HUES6 (cell line): ENCODE measurements around the gene MBP.

Experiments
- H3K27ac ChIP-seq: 2 replicates; pipeline ENCODE4 v1.7.0; 2013; ENCODE audit warnings: low read depth, mild to moderate bottlenecking, low read length, inconsistent platforms
- H3K27me3 ChIP-seq: 2 replicates; pipeline ENCODE4 v1.6.1; 2013; ENCODE audit warnings: low read length; ENCODE audit not compliant: control insufficient read depth, insufficient read depth
- H3K36me3 ChIP-seq: 2 replicates; pipeline ENCODE4 v1.6.1; 2013; ENCODE audit warnings: low read length; ENCODE audit not compliant: control insufficient read depth, insufficient read depth
- H3K4me1 ChIP-seq: 2 replicates; pipeline ENCODE4 v1.6.1; 2013; ENCODE audit warnings: low read length; ENCODE audit not compliant: control insufficient read depth, insufficient read depth
- H3K4me3 ChIP-seq: 2 replicates; pipeline ENCODE4 v1.5.1; 2013; ENCODE audit warnings: low read depth, low read length
- H3K9ac ChIP-seq: one replicate; pipeline ENCODE4 v1.6.1; 2013; ENCODE audit warnings: mild to moderate bottlenecking, low read length
- H3K9me3 ChIP-seq: 2 replicates; pipeline ENCODE4 v1.6.1; 2013; ENCODE audit warnings: low read depth, low read length; ENCODE audit not compliant: control insufficient read depth, insufficient read depth

The MBP gene

GRCh38 chr18:77164763-77165485 is 32.3 kb upstream of the MBP start:
- Histone ChIP-seq H3K27ac (no peak overlapping the region), H3K4me3 (no peak overlapping the region), H3K9me3 (no peaks in the 10 kb centered on the region), H3K9ac (no peak overlapping the region), H3K27me3 (0 out of 2 replicates have a peak, but pooled peaks cover 3% of the 10 kb centered on the region), H3K36me3 (no peaks in the 10 kb centered on the region), H3K4me1 (peaks cover 25% of the 10 kb centered on the region)

- peaks cover 3% of the 10 kb centered on the region for H3K9me3 ChIP-seq
- H3K27ac ChIP-seq: no peak overlapping the region
- H3K27me3 ChIP-seq: 0 out of 2 replicates have a peak, but pooled peaks cover 3% of the 10 kb centered on the region
- H3K9ac ChIP-seq: no peak overlapping the region
- no peaks in the 10 kb centered on the region for H3K36me3 ChIP-seq
- peaks cover 25% of the 10 kb centered on the region for H3K4me1 ChIP-seq
- no peak overlapping the region for H3K4me3 ChIP-seq
Observed at GRCh38 chr18:77164026-77164425, 31.4 kb upstream of the MBP start.

- 0 out of 2 replicates have a peak, but pooled peaks cover 3% of the 10 kb centered on the region for H3K27me3 ChIP-seq
- no peak overlapping the region for H3K4me3 ChIP-seq
- H3K27ac ChIP-seq: no peak overlapping the region
- peaks cover 11% of the 10 kb centered on the region for H3K9me3 ChIP-seq
- H3K36me3 ChIP-seq: no peaks in the 10 kb centered on the region
- H3K9ac ChIP-seq: no peak overlapping the region
- peaks cover 20% of the 10 kb centered on the region for H3K4me1 ChIP-seq
Observed at GRCh38 chr18:77162580-77162979, 30.0 kb upstream of the MBP start.

- H3K9ac ChIP-seq: no peak overlapping the region
- no peak overlapping the region for H3K4me3 ChIP-seq
- H3K27me3 ChIP-seq: 0 out of 2 replicates have a peak, but pooled peaks cover 3% of the 10 kb centered on the region
- H3K27ac ChIP-seq: no peak overlapping the region
- peaks cover 11% of the 10 kb centered on the region for H3K9me3 ChIP-seq
- peaks cover 16% of the 10 kb centered on the region for H3K4me1 ChIP-seq
- no peaks in the 10 kb centered on the region for H3K36me3 ChIP-seq
Observed at GRCh38 chr18:77161961-77162360, 29.4 kb upstream of the MBP start.

- Histone ChIP-seq H3K9ac (no peak overlapping the region), H3K4me3 (no peak overlapping the region), H3K4me1 (peaks cover 16% of the 10 kb centered on the region), H3K9me3 (peaks cover 11% of the 10 kb centered on the region), H3K27ac (no peak overlapping the region), H3K36me3 (no peaks in the 10 kb centered on the region), H3K27me3 (0 out of 2 replicates have a peak, but pooled peaks cover 3% of the 10 kb centered on the region)
Observed at GRCh38 chr18:77161383-77161782, 28.8 kb upstream of the MBP start.

GRCh38 chr18:77160515-77160914 is 27.9 kb upstream of the MBP start:
- Histone ChIP-seq H3K9me3 (peaks cover 15% of the 10 kb centered on the region), H3K9ac (no peak overlapping the region), H3K4me3 (no peak overlapping the region), H3K36me3 (no peaks in the 10 kb centered on the region), H3K27me3 (0 out of 2 replicates have a peak, but pooled peaks cover 3% of the 10 kb centered on the region), H3K27ac (no peak overlapping the region), H3K4me1 (peaks cover 12% of the 10 kb centered on the region)

- Histone ChIP-seq H3K4me3 (no peak overlapping the region), H3K4me1 (peaks cover 9% of the 10 kb centered on the region; the same call in 1 of the 2 replicates), H3K9me3 (peaks cover 21% of the 10 kb centered on the region), H3K27me3 (no peaks in the 10 kb centered on the region), H3K9ac (no peak overlapping the region), H3K27ac (no peak overlapping the region), H3K36me3 (no peaks in the 10 kb centered on the region)
Observed at GRCh38 chr18:77157312-77157711, 24.7 kb upstream of the MBP start.

GRCh38 chr18:77155031-77155430 is 22.4 kb upstream of the MBP start:
- no peaks in the 10 kb centered on the region for H3K27me3 ChIP-seq
- peaks cover under 1% of the 10 kb centered on the region; the same call in 1 of the 2 replicates for H3K4me1 ChIP-seq

GRCh38 chr18:77153404-77153803 is 20.8 kb upstream of the MBP start:
- H3K27ac ChIP-seq: no peak overlapping the region
- no peak overlapping the region for H3K9ac ChIP-seq
- H3K27me3 ChIP-seq: no peaks in the 10 kb centered on the region
- H3K4me1 ChIP-seq: no peaks in the 10 kb centered on the region
- H3K9me3 ChIP-seq: peaks cover 13% of the 10 kb centered on the region; the same call in 1 of the 2 replicates
- no peaks in the 10 kb centered on the region for H3K36me3 ChIP-seq
- H3K4me3 ChIP-seq: no peak overlapping the region

More at GRCh38 chr18:77155031-77155430, 22.4 kb upstream of the MBP start:
- H3K4me3 ChIP-seq: no peak overlapping the region
- H3K9me3 ChIP-seq: peaks cover 21% of the 10 kb centered on the region
- H3K36me3 ChIP-seq: no peaks in the 10 kb centered on the region
- H3K9ac ChIP-seq: no peak overlapping the region
- no peak overlapping the region for H3K27ac ChIP-seq

- Histone ChIP-seq H3K4me1 (no peaks in the 10 kb centered on the region), H3K9ac (no peak overlapping the region), H3K4me3 (no peak overlapping the region), H3K36me3 (no peaks in the 10 kb centered on the region), H3K9me3 (peaks cover 10% of the 10 kb centered on the region; the same call in 1 of the 2 replicates), H3K27ac (no peak overlapping the region), H3K27me3 (no peaks in the 10 kb centered on the region)
Observed at GRCh38 chr18:77151772-77152520, 19.4 kb upstream of the MBP start.
